GM18868 (cell line): ENCODE data around the gene ASS1.

ENCODE experiments used
- ATAC-seq: cut with Tn5 transposase; IDR thresholded peaks from one replicate; pipeline ENCODE4 v1.9.1; 2021; ENCODE audit warnings: mild to moderate bottlenecking, moderate library complexity; ENCODE audit not compliant: unreplicated experiment

ASS1 gene

GRCh38 chr9:130451509-130452388 is 7.0 kb downstream of the ASS1 start:
- no peak for ATAC-seq

GRCh38 chr9:130452835-130453234 is 8.1 kb downstream of the ASS1 start:
- no peak for ATAC-seq

GRCh38 chr9:130453487-130453886 is 8.7 kb downstream of the ASS1 start:
- ATAC-seq = no peak

- ATAC-seq = no peak
These were observed 9.5 kb downstream of the ASS1 start for GRCh38 chr9:130454096-130454811.

GRCh38 chr9:130454812-130455325 is 10.1 kb downstream of the ASS1 start:
- ATAC-seq = no peak

- ATAC-seq = no peak
These were observed 13.5 kb downstream of the ASS1 start for GRCh38 chr9:130458027-130458803.

- ATAC-seq = no peak
These were observed 14.0 kb downstream of the ASS1 start for GRCh38 chr9:130458804-130459067.

GRCh38 chr9:130459151-130459550 is 14.4 kb downstream of the ASS1 start:
- no peak for ATAC-seq

- no peak for ATAC-seq
These were observed 15.3 kb downstream of the ASS1 start for GRCh38 chr9:130459941-130460669.

- no peak for ATAC-seq
These were observed 16.5 kb downstream of the ASS1 start for GRCh38 chr9:130461218-130461630.

- ATAC-seq = no peak
These were observed 17.0 kb downstream of the ASS1 start for GRCh38 chr9:130461731-130462130.

GRCh38 chr9:130462685-130463540 is 18.2 kb downstream of the ASS1 start:
- no peak for ATAC-seq

- ATAC-seq = no peak
These were observed 19.3 kb downstream of the ASS1 start for GRCh38 chr9:130463763-130464745.

- no peak for ATAC-seq
These were observed 20.8 kb downstream of the ASS1 start for GRCh38 chr9:130465383-130466096.

GRCh38 chr9:130466537-130467217 is 21.9 kb downstream of the ASS1 start:
- no peak for ATAC-seq

GRCh38 chr9:130467316-130467715 is 22.6 kb downstream of the ASS1 start:
- ATAC-seq = no peak

GRCh38 chr9:130468566-130468965 is 23.8 kb downstream of the ASS1 start:
- no peak for ATAC-seq
